ENCODE results near the gene KLHL1. TPM values are rescaled to one million over a fixed set of nuclear protein-coding genes. Genes with fewer than 3 reads are reported as not detected.

The KLHL1 gene
- total RNA-seq, 1 donor from 2014 or later, result not detected

DNA sequence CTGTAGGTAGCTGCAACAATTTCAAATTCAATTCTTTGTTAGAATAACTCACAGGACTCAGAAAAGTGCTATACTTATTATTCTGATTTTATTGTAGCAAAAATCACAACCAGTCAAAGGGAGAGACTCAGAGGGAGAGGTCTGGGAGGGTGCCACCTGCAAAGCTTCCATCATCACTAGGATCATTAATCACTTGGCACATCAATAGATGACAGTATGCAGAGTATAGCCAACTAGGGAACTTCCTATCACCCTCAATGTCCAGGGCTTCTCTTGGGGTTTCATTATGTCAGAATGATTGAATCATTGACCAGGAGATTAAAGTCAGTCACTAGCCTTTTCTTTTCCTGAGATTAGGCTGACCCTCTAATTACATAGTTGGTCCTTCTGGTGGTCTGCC is 432.0 kb downstream of the KLHL1 start:
- no peak for FAIRE-seq

DNA sequence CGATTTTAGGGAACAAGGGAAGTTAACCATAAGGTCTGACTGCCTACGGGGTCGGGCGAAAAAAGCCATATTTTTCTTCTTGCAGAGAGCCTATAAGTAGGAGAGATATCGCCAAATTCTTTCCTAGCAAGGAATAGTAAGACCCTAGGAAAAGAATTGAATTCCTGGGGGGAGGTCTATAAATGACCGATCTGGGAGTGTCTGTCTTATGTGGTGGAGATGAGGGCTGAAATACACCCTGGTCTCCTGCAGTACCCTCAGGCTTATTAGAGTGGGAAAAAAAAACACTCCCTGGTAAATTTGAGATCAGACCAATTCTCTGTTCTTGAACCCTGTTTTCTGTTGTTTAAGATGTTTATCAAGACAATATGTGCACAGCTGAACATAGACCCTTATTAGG is 448.1 kb downstream of the KLHL1 start:
- no peaks in the 10 kb centered on the region for H3K36me3 ChIP-seq (ENCODE audit: control insufficient read depth, insufficient read depth, low read length)
- no peak overlapping the region for H3K4me3 ChIP-seq (ENCODE audit: low read depth, low read length)
- no peak for DNase-seq (ENCODE audit: low read depth)
- TF ChIP-seq, protein P1, sequence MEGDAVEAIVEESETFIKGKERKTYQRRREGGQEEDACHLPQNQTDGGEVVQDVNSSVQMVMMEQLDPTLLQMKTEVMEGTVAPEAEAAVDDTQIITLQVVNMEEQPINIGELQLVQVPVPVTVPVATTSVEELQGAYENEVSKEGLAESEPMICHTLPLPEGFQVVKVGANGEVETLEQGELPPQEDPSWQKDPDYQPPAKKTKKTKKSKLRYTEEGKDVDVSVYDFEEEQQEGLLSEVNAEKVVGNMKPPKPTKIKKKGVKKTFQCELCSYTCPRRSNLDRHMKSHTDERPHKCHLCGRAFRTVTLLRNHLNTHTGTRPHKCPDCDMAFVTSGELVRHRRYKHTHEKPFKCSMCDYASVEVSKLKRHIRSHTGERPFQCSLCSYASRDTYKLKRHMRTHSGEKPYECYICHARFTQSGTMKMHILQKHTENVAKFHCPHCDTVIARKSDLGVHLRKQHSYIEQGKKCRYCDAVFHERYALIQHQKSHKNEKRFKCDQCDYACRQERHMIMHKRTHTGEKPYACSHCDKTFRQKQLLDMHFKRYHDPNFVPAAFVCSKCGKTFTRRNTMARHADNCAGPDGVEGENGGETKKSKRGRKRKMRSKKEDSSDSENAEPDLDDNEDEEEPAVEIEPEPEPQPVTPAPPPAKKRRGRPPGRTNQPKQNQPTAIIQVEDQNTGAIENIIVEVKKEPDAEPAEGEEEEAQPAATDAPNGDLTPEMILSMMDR (IDR thresholded peaks at IDR 0.05; ENCODE audit: insufficient read depth, low read length, severe bottlenecking), result no peak
- no peak for FAIRE-seq
- no peaks in the 10 kb centered on the region for H3K27me3 ChIP-seq (ENCODE audit: control insufficient read depth, insufficient read depth, low read length)

More for the DNA sequence above, 432.0 kb downstream of the KLHL1 start:
- no peaks in the 10 kb centered on the region for H3K27me3 ChIP-seq (ENCODE audit: control insufficient read depth, insufficient read depth, low read length)
- no peak for DNase-seq (ENCODE audit: low read depth)
- no peak overlapping the region for H3K4me3 ChIP-seq (ENCODE audit: low read depth, low read length)
- TF ChIP-seq, protein P1 (IDR thresholded peaks at IDR 0.05; ENCODE audit: insufficient read depth, low read length, severe bottlenecking), result no peak
- H3K36me3 ChIP-seq (ENCODE audit: control insufficient read depth, insufficient read depth, low read length), result no peaks in the 10 kb centered on the region

DNA sequence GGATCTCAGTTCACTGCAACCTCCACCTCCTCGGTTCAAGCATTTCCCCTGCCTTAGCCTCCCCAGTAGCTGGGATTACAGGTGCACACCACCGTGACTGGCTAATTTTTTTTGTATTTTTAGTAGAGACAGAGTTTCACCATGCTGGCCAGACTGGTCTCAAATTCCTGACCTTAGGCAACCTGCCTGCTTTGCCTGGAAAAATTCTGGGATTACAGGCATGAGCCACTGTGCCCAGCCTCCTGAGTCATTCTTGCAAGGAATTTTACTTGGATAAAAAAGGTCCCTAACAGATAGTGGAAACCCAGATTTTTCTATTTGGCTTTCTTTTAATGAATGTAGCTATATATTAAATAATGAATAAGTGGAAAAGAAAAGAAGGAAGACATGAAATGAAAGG is 450.6 kb downstream of the KLHL1 start:
- no peak for FAIRE-seq
- no peak overlapping the region for H3K4me3 ChIP-seq (ENCODE audit: low read depth, low read length)
- H3K27me3 ChIP-seq (ENCODE audit: control insufficient read depth, insufficient read depth, low read length), result no peaks in the 10 kb centered on the region
- DNase-seq (ENCODE audit: low read depth), result no peak
- TF ChIP-seq, protein P1 (IDR thresholded peaks at IDR 0.05; ENCODE audit: insufficient read depth, low read length, severe bottlenecking), result no peak
- no peaks in the 10 kb centered on the region for H3K36me3 ChIP-seq (ENCODE audit: control insufficient read depth, insufficient read depth, low read length)

DNA sequence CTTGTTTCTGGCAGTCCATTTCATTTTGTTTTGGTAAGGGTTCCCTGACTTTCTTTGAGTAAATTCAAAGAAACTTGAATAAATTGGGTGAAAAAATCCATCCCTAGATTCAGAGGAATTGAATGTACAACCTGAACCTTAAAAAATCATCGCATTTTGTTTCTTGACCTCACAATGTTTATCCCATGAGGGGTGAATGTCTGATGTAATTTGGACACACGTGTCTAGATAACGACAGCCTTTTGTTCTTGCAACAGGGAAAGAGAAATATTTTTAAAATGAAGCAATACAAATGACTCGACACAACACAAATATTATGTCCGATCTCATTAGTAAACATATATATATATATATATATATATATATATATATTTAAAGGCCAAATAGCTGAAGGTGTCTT is 453.9 kb downstream of the KLHL1 start:
- FAIRE-seq (no peak), DNase-seq (ENCODE audit: low read depth) (no peak)
- Histone ChIP-seq H3K36me3 (ENCODE audit: control insufficient read depth, insufficient read depth, low read length) (no peaks in the 10 kb centered on the region), H3K27me3 (ENCODE audit: control insufficient read depth, insufficient read depth, low read length) (no peaks in the 10 kb centered on the region), H3K4me3 (ENCODE audit: low read depth, low read length) (no peak overlapping the region)
- TF ChIP-seq, protein P1 (IDR thresholded peaks at IDR 0.05; ENCODE audit: insufficient read depth, low read length, severe bottlenecking), result no peak

Other genes starting within 250 kb of the KLHL1 start
- gene ATXN8OS, start 626 bp downstream of the KLHL1 start, total RNA-seq, result not detected in 2 replicates